Retinal pigment epithelial cell (primary cell): ENCODE measurements around the gene SMAD9.

Source experiments
- DNase-seq: peaks from one replicate; pipeline ENCODE4 v3.0.0-alpha.2; 2010; ENCODE audit warnings: low read depth
- H3K4me3 ChIP-seq: 2 replicates; pipeline ENCODE4 v1.5.1; 2011; ENCODE audit warnings: mild to moderate bottlenecking, low read length, control low read depth, moderate library complexity
- TF ChIP-seq, protein P1 (sequence below): conservative IDR thresholded peaks from 2 replicates; pipeline ENCODE4 v1.5.1; 2011; ENCODE audit warnings: low read depth, low read length, control low read depth, inconsistent platforms

SMAD9 gene

DNA sequence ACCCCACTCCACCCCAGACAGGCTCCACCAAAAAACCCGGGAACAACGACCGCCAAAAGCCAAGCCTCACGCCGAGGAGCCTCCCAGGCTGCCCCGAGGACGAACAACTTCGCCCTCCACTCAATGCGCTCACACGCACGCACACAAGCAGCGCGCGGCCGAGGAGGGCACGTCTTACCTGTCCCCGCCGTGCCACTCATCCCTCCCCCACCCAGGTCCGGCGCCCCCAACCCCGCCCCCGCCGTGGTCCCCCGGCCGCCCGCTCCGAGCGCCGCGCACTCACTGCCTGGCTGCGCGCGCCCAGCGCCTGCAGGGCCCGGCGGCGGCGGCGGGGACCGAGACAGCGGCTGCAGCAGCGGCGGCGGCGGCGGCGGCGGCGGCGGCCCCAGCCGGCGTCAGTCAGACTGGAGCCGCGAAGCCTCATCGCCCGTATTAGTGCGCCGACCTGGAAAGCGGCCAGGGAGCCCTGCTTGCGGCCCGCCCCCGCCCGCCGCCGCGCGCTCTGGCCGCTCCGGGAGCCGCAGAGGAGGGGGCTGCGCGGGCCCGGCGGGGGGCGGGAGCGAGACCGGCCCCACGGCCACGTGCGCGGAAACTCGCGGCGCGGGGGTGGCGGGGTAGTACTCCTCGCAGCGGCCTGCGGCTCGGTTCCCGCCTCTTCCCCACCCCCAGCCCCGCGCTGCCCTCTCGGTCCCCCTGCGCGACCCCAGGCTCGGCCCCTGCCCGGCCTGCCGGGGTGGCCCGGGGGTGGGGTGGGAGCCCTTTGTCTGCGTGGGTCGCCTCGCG, at the start of gene SMAD9:
Gene SMAD9, minus strand, starts transcription at position 406 of the 783 bp plus-strand sequence. CDS start 40,549 bp downstream, outside the sequence.
- DNase-seq: peak; percentile 25
- H3K4me3 ChIP-seq: peak within 1 kb of the TSS; percentile 72
- TF ChIP-seq, protein P1, sequence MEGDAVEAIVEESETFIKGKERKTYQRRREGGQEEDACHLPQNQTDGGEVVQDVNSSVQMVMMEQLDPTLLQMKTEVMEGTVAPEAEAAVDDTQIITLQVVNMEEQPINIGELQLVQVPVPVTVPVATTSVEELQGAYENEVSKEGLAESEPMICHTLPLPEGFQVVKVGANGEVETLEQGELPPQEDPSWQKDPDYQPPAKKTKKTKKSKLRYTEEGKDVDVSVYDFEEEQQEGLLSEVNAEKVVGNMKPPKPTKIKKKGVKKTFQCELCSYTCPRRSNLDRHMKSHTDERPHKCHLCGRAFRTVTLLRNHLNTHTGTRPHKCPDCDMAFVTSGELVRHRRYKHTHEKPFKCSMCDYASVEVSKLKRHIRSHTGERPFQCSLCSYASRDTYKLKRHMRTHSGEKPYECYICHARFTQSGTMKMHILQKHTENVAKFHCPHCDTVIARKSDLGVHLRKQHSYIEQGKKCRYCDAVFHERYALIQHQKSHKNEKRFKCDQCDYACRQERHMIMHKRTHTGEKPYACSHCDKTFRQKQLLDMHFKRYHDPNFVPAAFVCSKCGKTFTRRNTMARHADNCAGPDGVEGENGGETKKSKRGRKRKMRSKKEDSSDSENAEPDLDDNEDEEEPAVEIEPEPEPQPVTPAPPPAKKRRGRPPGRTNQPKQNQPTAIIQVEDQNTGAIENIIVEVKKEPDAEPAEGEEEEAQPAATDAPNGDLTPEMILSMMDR: no peak

DNA sequence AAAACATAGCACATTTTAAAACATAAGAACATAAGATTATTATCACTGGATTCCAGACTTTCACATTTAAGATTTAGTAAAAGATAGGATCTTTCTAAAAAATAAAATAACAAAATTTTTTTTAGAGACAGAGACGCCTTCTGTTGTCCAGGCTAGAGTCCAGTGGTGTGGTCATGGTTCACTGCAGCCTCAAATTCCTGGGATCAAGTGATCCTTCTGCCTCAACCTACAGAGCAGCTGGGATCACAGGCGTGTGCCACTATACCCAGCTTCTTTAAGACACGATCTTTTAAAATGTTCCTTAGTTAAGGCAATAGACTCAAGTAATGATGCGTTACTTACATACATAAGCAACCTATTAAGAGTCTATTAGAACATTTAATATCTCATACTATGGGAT, 46.4 kb upstream of the SMAD9 start:
- no peak for DNase-seq
- TF ChIP-seq, protein P1: no peak
- H3K4me3 ChIP-seq: no peak overlapping the region

DNA sequence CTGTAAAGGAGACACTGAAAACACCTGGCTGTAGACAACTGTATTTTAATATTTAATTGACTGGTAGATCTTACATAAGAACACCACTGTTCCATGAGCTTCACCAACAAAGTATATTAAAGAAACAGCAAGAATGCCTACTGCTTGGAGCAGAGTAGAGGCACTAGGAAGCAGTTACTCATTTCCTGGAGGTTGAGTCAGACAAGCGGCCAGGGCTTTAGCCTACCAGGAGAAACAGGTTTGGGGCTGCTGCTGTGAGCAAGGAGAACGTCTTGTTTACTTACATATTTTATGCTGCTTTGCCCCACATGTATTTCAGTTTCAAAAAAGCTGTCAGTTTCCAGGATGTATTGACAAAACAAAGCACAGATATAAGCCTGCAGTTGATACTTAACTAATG, 45.7 kb upstream of the SMAD9 start:
- DNase-seq: peak; percentile 11
- TF ChIP-seq, protein P1: no peak

DNA sequence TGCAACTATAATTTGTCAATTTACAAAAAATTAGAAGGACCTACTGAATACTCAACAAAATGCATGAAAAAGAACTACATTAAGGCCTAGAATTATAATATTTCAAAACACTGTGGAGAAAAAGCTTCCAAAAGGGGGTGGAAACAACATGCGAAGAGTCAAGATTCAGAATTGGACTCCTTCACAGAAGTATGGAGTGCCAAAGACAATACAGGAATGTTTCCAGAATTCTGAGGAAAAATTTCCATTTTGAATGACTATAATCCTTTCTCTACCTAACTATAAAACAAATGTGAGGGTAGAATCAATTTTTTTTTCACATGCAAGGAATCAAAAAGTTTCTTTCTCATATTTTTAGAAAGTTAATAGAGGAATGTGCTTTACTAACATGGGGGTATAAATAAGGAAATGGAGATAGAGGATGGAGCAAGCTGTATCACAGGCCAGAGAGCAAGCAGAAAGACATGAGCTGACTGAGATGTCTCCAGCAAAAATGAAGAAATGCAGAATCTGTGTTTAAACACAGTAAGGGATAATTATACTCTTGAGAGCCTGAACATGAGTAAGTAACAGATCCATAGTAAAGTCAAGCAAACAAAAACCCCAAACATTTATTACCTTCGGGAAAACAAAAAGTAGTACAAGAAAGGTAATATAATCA, 39.5 kb upstream of the SMAD9 start:
- no peak for DNase-seq
- no peak overlapping the region for H3K4me3 ChIP-seq
- TF ChIP-seq, protein P1: no peak

More for the DNA sequence above, 45.7 kb upstream of the SMAD9 start:
- H3K4me3 ChIP-seq: no peak overlapping the region

DNA sequence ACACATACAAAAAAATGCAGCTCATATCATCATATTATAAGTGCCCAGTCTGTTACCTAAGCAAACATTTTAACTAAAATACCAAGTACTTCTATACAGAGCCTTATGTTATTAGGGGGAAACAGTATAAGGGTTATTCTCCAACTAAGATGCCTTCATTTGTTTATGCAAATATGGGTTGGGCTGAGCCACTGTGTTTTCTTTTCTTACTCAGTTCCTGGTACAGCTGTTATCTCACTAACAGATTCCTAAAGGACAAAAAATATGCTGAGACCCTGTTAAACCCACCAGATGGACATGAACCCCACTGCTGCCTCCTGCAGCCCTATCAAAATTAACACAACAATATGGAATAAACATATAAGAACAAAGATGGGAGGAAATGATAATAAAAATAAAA, 34.5 kb upstream of the SMAD9 start:
- no peak overlapping the region for H3K4me3 ChIP-seq
- no peak for DNase-seq
- TF ChIP-seq, protein P1: no peak

DNA sequence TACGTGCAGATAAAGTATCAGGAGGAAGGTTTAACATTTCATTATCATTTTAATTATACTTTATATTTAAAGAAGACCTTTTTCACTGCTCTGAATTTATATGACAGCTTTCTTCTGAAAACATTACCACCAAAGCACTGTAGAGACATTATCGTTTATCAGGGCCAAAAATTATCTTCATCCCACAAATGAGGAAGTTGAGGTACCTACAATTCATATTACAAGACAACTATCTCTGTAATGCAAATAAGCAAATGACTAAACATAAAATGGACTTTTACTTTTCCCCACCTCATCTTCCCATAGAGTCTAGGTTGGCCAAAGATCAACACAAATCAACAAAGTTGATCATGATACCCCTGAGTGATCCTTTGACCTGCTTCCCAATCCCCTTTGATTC, 30.9 kb upstream of the SMAD9 start:
- no peak overlapping the region for H3K4me3 ChIP-seq
- TF ChIP-seq, protein P1: no peak
- DNase-seq: no peak
